Measurements from ENCODE around the gene ZNF57.
A peak's percentile ranks its signal among the peaks of the same experiment; 100 is the strongest.
"Not testable (repeated sequence)": the region's sequence is repeated elsewhere in the genome, so short reads cannot be mapped to it uniquely, and the experiment has no call there.

ZNF57 gene

DNA sequence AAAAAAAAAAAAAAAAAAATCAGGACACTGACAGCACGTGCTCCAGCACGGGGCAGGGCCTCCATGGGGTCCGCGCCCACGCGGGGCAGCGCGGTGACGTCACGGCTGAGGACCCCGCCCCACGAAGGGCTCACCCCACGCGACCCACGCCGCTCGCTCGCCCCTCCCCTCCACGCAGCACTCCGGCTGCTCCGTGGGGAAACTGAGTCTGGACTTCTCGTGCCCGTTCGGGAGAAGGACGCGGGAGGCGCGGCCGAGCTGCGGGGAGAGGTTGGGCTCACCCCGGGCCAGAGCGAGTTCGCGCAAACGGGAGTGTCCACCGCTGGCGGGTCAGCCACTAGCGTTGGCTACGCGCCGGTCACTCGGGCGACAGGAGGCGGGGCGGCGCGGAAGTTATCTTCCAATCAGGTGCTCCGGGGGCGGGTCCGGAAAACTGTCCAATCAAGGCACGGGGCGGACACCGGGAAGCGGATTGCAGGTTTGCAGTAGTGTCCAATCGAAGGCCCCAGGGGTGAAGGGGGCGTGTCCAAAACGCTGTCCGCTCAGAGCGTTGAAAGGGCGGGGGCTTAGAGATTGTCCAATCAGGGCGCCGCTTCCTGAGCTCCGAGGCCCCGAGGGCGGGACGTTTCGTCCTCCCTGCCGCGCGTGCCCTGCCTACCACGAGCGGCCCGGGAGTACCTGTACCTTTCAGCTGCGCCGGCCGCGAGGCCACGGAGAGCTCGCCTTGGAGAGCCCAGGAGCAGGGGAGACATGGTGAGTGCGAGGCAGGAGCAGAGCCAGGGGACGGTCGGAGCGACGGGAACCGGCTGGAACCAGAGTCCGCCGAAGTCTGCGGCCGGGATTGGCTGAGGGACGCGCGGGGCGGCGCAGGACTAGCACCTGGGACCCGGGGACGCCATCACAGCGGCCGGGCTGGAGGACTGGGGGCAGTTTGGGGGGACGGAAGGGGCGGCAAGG lies at the start of gene ZNF57:
TSS of gene ZNF57 (plus strand) at position 633 of the 957 bp plus-strand sequence. CDS start at position 751, 118 bp downstream.
- DNase-seq (ENCODE audit: low spot score): peak; percentile 99

DNA sequence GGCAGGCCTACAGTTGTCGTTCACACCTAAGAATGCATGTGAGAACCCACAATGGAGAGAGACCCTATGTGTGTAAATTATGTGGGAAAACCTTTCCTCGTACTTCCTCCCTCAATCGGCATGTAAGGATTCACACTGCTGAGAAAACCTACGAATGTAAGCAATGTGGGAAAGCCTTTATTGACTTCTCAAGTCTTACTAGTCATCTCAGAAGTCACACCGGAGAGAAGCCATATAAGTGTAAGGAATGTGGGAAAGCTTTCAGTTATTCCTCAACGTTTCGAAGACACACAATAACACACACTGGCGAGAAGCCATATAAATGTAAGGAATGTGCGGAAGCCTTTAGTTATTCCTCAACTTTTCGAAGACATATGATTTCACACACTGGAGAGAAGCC lies 48.1 kb upstream of the ZNF57 start:
- no peak for DNase-seq (ENCODE audit: low spot score)

DNA sequence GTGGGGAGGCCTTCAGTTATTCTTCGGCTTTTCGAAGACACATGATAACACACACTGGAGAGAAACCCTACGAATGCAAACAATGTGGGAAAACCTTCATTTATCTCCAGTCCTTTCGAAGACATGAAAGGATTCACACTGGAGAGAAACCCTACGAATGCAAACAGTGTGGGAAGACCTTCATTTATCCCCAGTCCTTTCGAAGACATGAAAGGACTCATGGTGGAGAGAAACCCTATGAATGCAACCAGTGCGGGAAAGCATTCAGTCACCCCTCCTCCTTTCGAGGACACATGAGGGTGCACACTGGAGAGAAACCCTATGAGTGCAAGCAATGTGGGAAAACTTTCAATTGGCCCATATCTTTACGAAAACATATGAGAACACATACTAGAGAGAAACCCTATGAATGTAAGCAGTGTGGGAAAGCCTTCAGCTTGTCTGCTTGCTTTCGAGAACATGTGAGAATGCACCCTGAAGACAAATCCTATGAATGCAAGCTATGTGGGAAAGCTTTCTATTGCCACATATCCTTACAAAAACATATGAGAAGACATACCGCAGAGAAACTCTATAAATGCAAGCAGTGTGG lies 47.6 kb upstream of the ZNF57 start:
- no peak for DNase-seq (ENCODE audit: low spot score)

DNA sequence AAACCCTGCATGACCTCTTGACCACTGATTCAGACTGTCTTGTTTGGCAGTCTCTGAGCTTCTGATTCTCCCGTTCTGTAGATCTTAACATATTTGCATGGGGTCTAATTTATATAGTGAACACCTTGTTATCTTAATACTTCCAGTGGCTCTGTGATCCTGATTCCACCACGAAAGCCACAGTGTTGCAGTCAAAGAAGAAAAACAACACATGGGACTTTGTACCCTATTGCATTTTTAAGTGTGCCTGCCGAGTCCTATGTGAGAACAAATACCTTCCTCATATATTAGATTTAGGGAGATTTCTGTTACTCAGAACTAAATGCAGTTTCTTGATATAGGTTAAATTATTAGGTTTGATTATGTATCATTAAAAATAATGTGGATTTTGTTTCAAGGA lies 45.9 kb upstream of the ZNF57 start:
- DNase-seq (ENCODE audit: low spot score): no peak

DNA sequence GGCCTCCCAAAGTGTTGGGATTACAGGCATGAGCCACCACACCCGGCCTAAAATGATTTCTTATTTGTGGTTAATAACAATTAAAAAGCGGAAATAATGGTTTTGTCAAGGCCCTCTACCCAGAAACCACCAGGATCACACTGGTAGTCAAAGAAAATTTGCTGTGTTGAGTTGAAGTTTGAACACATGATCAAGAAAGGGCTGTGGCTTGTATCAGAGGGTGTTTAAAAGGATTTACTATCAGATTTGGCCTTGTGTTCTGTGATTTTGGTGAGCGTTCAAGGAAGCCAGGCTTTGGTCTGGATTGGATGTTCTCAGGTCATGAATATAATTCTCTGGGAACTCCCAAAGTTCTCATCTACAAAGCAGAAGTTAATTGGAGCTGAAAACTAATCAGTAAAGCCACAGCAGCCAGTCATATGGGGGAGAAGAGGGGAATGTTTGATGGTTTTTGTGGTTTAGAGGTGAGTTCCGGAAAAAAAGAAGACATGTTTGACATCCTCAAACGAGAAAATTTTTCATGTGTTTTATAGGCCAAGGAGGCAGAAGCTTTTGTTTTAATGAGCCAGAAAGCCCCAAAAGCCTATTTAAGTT lies 44.2 kb upstream of the ZNF57 start:
- no peak for DNase-seq (ENCODE audit: low spot score)

DNA sequence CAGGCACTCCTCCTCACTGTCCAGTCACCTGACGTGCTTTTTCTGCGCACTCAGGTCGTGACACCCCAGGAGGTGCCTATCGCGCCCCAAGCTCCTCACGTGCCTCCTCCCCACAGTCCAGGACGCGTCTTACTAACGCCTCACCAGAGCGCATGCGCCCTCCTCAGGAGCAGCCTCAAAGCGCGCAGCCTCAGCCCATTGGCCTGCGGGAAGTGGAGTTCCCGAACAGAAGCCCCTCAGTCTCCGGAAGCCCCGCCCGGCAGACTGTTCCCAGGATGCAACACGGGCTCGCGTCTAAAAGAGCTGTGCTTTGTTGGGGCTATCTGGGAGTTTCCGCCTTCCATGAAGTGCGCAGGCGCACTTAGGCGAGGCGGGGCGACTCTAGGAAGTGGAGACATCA lies 41.9 kb upstream of the ZNF57 start:
- no peak for DNase-seq (ENCODE audit: low spot score)

DNA sequence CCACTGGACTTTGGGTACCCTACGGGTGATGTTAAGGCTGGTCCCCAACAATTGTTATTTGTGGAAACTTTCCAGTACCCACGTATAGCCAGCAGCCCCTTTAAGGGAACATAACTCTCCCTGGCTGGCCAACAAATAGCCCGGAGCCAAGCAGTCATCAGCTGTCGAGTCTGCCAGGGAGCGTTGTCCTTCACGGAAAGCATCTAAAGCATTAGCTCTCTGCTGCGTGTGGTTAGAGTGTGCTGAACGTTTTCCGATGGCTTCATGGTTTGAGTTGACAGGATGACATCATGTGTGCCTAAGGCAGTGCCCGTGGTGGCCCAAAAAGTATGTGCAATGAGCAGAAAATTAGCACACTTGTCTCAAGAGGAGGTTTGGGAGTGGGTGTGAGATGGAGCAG lies 36.9 kb upstream of the ZNF57 start:
- no peak for DNase-seq (ENCODE audit: low spot score)

DNA sequence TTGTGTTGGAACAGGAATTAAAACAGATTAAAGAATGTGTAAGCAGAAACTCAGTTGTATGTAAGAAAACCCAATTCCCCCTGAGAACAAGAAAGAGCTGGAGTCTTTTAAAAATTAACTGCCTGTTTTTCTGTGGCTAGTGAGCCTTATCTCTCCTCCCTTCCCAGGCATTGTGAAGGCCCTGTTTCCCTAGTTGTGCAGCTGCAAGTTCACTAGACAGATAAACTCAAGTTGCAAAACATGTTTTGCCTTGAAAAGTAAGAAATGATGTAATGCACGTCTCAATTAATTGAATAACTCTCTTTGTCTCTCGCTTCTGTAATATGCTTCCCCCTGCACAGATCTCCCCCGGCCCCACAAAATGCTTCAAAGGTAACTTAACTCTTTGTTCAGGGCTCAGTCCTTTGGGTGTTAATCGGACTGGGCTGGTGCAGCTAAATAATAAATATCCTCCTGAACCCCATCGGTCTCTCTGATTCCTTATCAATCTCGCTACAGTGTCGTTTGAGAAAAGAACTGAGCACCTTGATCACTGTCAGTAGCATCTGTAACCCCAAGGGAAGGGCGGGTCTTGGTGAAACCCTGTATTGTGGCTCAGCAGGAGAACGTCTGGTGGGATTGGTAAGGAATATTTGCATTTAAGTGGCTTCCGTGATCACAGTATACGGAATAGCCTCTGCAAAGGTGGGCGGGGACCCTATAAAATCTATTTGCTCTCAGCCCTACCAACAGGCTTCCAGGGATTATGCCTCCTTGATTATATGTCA lies 35.2 kb upstream of the ZNF57 start:
- no peak for DNase-seq (ENCODE audit: low spot score)

DNA sequence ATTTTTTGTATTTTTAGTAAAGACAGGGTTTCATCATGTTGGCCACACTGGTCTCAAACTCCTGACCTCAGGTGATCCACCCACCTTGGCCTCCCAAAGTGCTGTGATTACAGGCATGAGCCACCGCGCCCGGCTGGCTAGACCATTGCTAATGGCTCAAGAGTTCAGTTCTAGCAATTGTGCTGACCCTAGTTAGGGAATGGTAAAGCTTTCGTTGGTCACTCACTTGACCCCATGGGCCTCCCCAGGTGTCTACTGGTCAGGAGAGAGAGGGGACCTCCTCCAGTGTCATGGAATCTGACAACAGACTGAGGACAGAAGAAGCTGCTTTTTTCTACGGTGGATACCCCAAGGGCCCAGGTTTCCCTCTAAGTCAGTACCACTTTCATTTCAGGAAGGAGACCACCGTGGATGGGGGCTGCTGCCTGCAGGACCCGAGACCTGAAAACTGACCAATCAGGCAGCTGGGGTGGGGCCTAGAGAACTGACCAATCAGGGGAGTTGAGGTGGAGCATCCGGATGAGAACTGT lies 34.2 kb upstream of the ZNF57 start:
- DNase-seq (ENCODE audit: low spot score): no peak

DNA sequence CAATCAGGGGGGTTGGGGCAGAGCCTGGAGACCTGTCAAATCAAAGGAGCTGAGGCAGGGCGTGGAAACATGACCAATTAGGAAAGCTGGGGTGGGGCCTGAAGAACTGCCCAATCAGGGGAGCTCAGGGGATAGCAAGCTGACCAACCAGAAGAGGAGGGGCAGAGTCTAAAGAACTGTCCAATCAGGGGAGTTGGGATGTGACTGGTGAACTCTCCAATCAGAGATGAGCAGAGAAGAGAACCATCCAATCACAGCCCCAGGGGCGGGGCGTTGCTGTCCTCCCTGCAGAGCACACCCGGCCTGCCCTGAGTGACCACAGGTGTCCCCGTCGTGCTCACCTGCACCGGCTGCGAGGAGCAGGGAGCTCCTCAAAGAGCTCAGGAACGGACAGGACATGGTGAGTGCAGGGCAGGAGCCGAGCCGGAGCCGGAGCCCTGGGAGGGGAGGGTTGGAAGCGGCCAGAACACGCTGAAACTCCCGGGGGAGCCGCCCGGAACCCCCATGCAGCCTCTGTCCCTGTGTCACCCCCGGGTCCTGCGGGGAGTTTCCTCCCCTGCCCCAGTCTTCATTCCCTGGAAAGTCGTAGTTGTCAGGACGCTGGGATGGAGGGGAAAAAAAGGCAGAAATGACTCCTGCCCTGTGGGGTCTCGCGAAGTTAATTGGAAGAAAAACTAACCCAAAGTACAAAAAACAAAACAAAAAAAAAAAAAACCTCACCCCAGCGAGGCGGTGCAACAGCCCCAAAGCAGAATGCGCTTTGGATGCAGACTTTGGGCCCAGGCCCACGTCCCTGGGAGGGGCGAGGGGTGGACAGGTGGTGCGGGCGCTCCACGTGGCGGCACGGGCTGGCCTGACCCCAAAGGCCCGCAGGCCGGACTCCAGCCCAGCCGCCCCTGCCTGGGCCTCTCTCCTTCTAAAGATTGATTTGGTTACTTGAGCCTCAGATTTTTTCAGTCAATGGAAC lies 33.4 kb upstream of the ZNF57 start, which contains the start of gene ZNF556:
TSS of gene ZNF556 (plus strand) at position 311 of the 967 bp plus-strand sequence. CDS start at position 398, 87 bp downstream.
- DNase-seq (ENCODE audit: low spot score): peak; percentile 20

DNA sequence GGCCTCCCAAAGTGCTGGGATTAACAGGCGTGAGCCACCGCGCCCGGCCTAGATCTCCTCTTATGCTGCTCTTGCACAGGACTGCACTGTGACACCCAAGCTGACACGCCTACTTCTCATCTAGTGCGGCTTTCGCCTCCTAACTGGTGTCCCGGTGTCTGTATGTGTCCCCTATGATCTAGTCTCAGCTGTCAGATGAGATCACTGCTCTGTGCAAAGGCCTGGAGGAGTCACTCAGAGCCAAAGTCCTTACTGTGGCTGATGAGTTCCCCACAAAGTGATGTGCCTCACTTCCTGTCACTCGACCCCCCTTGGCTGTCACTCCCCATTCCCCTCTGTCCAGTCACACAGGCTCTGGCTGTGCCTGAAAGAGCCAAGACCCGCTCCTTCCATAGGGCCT lies 31.1 kb upstream of the ZNF57 start:
- no peak for DNase-seq (ENCODE audit: low spot score)

DNA sequence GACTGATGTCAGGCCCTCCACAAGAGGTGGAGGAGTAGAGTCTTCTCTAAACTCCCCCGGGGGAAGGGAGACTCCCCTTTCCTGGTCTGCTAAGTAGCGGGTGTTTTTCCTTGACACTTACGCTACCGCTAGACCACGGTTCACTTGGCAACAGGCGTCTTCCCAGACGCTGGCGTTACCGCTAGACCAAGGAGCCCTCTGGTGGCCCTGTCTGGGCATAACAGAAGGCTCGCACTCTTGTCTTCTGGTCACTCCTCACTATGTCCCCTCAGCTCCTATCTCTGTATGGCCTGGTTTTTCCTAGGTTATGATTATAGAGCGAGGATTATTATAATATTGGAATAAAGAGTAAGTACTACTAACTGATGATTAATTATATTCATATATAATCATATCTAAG lies 28.6 kb upstream of the ZNF57 start:
- DNase-seq (ENCODE audit: low spot score): not testable (repeated sequence)

DNA sequence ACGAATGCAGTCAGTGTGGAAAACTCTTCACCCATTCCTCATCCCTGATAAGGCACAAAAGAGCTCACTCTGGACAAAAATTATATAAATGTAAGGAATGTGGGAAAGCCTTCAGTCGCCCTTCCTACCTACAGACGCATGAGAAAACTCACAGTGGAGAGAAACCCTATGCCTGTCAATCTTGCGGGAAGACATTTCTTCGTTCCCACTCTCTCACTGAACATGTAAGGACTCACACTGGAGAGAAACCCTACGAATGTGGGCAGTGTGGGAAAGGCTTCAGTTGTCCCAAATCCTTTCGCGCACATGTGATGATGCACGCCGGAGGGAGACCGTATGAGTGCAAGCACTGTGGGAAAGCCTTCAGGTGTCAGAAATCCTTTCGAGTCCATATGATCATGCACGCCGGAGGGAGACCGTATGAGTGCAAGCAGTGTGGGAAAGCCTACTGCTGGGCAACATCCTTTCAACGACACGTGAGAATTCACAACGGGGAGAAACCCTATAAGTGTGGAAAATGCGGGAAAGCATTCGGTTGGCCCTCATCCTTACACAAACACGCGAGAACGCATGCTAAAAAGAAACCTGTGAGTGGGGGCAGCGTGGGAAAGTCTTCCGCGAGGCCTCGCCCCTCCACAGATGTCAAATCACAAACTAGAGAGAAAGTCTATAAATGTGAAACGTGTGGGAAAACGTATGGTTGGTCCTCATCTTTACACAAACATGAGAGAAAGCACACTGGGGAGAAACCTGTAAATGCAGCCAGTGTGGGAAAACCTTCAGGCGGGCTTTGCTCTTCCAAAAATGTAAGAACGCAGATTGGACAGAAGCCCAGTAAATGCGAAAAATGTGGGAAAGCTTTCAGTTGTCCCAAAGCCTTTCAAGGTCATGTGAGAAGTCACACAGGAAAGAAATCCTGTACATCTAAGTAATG lies 23.1 kb upstream of the ZNF57 start:
- DNase-seq (ENCODE audit: low spot score): no peak

DNA sequence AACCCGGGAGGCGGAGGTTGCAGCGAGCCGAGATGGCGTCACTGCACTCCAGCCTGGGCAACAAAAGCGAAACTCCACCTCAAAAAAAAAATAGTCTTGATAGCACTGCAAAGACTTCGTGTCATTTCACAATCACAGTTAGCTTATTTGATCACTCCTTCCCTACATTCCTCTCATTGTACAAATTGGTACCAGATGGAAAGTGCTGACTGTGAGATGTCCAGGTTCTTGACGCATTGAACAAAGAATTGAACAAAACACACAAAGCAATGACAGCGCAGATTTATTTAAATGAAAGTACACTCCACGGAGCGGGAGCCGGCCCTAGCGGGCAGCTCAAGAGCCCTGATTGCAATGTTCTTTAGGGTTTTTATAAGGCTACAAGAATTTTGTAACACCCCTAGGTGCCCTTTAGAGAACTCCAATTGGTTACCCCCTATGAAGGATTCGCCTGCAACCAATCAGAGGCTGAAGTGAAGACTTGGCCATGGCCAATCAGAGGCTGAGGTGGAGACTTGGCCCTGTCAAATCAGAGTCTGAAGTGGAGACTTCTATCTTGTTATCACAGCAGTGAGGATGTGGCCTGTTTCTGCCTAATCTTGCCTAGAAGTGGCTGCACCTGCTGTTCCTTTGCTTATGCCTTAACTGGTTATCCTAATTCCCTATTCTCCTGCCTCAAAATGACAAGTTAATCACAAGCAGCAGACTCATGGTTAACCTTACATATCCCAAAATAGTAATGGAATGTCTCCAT lies 16.9 kb upstream of the ZNF57 start:
- peak; percentile 25 for DNase-seq (ENCODE audit: low spot score)

DNA sequence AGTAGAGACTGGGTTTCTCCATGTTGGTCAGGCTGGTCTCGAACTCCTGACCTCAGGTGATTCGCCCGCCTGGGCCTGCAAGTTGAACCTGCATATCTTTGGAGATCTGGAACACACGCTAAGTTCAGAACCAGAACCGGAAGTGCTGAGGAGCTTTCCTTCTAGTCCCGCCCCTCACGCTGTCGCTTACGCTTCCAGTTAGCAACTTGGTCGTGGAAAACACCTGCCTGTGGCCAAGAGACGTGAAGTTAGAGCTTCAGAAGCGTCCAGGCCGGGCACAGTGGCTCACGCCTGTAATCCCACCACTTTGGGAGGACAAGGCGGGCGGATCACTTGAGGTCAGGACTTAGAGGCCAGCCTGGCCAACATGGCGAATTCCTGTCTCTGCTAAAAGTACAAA lies 15.0 kb upstream of the ZNF57 start:
- no peak for DNase-seq (ENCODE audit: low spot score)

DNA sequence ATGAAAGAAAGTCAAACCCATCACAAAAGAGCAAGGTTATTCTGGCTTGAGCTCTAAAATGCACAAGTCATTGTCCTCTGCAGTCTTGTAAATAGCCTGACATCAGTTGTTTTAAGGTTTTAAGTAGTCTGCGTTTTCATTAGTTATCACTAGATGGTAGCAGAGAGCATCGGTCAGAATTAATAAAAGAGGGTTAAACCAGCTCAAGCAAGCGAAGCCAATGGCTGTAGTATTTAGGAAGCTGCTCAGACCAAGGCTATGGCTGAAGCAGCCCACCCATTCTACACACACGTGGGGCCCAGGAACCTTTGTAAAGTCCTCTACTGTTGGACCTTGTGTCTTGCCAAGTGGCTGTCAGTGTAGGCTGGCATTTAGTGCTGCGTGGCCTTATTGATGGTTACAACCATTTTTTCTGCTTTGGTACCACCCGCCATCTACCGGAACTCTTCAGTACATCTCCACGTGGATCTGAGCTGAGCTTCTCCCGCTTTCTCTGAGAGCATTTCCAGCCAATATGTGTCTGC lies 13.3 kb upstream of the ZNF57 start:
- DNase-seq (ENCODE audit: low spot score): peak; percentile 69

DNA sequence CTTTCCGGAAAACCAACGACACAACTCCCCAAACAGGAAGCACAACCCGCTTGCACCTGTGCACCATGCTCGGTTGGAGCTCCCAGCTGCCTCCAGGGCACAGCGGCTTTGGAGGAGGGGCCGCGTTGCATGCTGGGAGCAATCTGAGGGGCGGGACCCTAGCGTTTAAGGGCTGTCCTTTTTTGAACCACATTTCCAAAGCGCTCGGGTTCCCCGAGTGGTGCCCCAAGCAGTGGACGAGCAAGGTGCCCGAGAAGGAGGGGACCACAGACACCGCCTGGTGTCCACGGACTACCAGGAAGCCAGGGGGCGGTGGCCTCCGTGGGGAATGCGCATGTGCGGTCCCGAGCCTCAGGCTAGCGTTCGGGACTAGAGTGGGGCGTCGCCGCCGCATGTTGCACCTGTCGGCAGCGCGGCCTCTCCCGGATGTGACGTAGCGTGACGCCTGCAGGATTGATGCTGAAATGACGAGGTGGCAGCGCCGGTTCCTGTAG lies 11.9 kb upstream of the ZNF57 start:
- no peak for DNase-seq (ENCODE audit: low spot score)

DNA sequence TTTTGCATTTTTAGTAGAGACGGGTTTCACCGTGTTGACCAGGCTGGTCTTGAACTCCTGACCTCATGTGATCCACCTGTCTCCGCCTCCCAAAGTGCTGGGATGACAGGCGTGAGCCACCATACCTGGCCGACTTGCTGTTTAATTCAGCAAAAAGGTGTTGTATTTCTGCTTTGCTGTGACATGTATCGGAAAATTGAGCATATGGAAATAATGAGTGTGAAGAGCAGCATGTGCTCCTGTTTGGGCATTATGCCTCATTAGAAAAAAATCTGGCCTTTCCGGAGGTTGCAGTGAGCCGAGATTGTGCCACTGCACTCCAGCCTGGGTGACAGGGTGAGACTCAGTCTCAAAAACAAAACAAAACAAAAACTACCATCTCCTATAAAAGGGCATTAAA lies 10.2 kb upstream of the ZNF57 start:
- not testable (repeated sequence) for DNase-seq (ENCODE audit: low spot score)

All from AG20443 (cell line).